Stimulated activated CD8-positive, alpha-beta memory T cell treated with anti-CD3 and anti-CD28 coated beads, Interleukin-4, amount 100 ng/mL, for 48 hours (primary cell): ENCODE results near the gene HSD17B12.

Experiments used
- DNase-seq: peaks from one replicate; pipeline ENCODE4 v3.0.0-alpha.2; 2020

Gene HSD17B12

DNA sequence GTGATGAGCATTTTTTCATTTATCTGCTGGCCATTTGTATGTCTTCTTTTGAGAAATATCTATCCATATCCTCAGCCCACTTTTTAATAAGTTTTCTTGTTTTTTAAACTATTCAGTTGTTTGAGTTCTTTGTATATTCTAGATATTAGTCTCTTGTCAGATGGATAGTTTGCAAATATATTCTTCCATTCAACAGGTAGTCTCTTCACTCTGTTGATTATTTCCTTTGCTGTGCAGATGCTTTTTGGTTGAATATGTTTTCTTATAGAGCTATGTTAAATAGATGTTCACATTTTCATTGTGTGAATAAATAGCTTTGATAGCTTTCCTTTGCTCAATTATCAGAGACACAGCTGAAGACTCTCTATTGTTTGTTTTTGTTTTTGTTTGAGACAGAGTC lies 131.9 kb downstream of the HSD17B12 start:
- DNase-seq = no peak

- DNase-seq = no peak
Measured at GRCh38 chr11:43818220-43818619, 137.7 kb downstream of the HSD17B12 start.

GRCh38 chr11:43819926-43820325 lies 139.4 kb downstream of the HSD17B12 start:
- no peak for DNase-seq

- no peak for DNase-seq
Measured at GRCh38 chr11:43823316-43823715, 142.8 kb downstream of the HSD17B12 start.

DNA sequence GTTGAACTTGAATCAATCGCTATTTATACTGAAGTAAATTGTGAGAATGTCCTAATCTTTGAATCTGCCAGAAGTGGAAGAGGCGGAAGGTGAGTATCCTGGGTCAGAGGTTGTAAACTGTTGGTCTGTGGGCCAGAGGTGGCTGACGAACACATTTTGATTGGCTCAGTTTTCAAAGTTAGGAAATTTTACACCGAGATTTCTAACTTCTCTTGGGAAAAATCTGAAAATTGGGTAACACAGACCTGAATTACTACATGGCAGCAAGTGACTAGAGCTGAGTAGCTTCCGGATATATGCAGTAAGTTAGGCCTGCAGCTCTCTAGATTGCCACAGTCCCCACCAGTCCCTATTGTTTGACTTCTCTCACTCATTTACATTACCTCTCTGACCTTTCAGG lies 143.3 kb downstream of the HSD17B12 start:
- DNase-seq = no peak

- no peak for DNase-seq
Measured at GRCh38 chr11:43825217-43825816, 144.8 kb downstream of the HSD17B12 start.

- DNase-seq = peak; percentile 65
Measured at GRCh38 chr11:43830928-43831440, 150.4 kb downstream of the HSD17B12 start.

DNA sequence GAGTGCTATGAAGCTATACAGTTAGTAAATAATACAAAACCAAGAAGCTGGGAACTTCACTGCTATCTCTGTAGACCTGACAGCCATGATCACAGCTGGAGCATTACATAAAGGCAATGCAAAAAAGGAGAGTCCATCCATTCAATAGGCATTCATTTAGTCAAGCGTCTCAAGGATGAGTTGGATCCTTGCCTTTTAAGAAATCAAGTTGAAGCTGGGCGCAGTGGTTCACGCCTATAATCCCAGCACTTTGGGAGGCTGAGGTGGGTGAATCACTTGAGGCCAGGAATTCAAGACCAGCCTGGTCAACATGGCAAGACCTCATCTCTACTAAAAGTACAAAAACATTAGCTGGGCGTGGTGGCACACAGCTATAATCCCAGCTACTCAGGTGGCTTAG lies 152.0 kb downstream of the HSD17B12 start:
- DNase-seq = no peak

DNA sequence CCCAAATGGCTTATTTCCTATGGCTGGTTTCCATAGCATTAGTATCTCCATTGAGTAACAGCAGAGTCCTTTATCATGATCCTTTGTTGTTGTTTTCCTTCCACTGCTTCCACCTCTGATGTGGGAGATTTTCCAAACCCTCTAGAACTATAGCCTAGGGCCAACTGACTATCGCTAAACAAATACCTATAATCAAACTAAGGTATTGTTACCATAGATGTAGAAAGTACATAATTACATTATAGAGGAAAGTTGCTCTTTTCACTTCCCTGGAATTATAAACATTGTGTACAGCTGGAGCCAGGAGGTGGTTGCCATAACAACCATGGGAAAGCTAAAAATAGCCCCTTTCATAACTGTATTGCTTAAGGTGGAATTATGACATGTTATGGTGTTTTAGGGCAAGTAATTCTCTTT lies 153.1 kb downstream of the HSD17B12 start:
- DNase-seq = no peak

DNA sequence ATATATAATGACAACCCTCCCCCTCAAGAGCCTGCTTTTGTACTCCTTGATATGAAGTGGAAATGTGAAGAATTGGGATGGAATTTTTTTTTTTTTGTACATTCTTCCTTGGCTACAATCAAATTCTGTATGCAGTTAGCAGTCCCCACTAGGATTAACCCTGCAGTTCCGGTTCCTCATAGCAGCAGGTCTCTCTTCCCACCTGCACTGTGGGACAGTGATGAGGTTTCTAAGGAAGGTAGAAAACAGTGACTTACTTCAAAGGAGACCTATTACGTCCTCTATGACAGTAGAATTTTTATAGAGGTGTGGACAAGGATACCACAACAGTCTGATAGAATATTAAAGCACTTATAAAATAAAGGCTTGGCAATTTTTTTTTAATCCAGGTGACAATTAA lies 153.7 kb downstream of the HSD17B12 start:
- DNase-seq = no peak

DNA sequence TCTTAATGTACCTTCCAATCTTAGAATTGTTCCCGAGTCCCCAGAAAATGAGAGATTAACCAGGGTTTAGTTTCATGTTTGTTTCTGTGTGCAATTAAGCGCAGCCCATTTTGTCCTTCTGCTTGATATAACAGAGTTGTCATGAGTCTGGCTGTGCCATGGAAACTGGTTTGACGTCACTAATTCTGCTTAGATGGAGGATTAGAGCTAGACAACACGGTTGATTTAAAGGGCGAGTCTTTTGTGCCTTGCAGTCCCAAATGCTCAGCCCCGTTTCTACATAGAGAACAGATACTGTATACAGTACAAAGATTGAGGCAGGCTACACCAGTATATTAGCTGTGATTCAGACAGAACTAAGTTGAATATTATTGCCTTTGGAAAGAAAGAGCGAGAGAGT lies 154.6 kb downstream of the HSD17B12 start:
- no peak for DNase-seq

GRCh38 chr11:43837879-43838278 lies 157.3 kb downstream of the HSD17B12 start:
- no peak for DNase-seq

DNA sequence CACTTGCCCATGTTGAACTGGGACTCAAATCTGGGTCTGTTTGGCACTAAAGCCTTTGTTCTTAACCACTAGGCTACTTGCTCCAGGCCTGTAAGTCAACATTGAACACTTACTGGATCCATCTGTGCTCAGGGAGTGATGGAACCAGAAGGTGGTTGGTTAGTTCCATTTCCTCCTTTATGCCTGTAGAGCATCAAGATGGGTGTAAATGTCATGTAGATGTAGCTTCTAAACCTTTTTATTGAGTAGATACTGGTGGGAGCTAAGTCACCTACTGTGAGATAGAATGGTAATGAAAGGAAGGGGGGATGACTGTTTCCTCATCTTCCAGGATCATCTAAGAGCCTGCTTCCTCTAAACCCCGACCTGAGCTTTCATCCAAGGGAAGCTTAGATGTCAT lies 161.5 kb downstream of the HSD17B12 start:
- DNase-seq = no peak

GRCh38 chr11:43845816-43846215 lies 165.3 kb downstream of the HSD17B12 start:
- no peak for DNase-seq

DNA sequence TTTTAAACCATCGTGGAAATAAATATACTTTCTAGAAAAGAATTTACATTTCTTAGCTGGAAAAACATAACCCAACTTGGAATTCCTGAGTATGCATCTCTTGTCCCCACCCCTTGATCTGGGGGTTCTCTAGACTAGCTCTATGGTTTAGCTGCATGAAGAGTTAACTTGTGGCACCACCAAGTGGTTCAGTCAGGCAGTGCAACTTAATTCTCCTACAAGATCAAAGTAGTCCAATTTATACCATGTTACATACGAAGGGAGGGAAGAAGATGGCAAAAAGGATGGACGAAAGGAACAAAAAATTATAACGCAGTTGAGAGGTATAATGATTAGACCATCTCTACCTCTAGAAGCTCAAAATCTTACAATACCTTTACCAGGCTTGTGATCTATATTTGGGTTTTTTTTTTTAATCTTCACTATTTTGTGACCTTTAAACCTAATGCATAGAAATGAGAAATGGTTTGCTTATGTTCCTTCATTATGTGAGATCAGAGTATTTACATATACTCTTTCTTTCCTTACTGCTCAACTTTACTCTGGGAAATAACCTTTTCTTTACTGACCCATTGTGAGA lies 171.6 kb downstream of the HSD17B12 start:
- peak; percentile 77 for DNase-seq

GRCh38 chr11:43853781-43854180 lies 173.2 kb downstream of the HSD17B12 start:
- DNase-seq = no peak

GRCh38 chr11:43856993-43857392 lies 176.5 kb downstream of the HSD17B12 start:
- DNase-seq = no peak

- DNase-seq = no peak
Measured at GRCh38 chr11:43861141-43861540, 180.6 kb downstream of the HSD17B12 start.

DNA sequence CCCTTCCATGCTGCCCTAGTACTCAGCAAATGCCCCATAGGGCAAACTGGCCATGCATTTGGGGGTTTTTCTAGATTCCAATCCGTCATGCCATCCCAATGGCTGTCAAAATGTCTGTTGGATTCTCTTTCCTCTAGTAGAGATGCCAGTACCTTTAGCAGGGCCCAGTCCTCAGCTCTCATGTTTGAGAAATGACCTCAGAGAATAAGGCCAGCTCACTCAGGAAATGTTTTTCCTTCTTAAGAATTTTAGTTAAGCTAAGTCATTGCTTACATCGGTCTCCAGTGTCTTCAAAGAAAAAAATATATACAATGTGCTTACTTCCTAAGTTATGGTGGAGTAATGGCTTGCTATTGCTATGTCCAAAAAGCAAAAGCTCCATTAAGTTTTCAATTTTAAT lies 186.0 kb downstream of the HSD17B12 start:
- no peak for DNase-seq

DNA sequence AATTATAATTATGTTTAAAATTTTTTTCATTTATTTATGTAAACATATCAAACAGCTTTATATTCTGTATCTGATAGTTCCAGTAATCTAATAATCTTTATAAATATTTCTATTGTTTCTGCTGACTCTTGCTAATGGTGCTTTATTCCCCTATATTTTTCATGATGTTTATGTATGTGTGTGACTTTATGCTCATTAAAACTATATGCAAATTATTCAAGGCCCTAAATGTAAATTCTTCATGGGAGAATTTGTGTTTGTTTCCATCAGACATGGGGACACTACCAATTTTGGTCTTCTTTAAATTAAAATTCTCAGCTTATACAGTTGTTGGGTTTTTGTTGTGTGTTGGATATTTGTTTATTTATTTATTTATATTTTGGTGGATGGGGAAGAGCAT lies 186.4 kb downstream of the HSD17B12 start:
- DNase-seq = no peak

DNA sequence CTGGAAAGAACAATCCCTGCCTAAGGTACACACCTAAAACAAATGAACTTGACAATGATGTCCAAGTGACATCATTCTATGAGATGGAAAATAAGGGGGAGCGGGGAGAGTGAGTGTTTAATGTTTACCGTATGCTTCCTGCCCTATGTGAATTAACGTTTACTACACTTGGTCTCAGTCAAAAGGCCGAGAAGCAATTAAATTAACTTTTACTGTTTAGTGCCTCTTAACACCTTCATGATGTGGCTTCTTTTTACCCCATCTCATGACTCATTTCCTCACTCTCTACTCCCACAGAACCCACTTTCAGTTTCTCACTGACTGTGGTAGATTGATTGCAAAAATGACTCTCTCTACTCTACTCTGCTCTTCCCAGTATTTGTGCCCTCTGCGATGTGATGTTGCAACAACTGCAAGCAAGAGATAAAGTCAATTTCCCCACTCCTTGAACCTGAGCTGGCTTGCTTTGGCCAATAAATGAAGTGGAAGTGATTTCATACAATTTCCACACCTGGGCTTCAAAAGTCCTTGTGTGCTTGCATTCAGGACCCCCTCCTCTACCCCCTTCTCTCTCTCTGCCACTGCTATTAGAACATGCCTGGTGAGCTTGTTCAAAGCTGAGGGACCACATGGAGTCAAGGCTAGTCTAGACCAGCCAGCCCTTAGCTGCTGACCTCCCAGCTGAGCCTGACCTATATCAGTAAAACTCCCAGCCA lies 188.5 kb downstream of the HSD17B12 start:
- peak; percentile 45 for DNase-seq

DNA sequence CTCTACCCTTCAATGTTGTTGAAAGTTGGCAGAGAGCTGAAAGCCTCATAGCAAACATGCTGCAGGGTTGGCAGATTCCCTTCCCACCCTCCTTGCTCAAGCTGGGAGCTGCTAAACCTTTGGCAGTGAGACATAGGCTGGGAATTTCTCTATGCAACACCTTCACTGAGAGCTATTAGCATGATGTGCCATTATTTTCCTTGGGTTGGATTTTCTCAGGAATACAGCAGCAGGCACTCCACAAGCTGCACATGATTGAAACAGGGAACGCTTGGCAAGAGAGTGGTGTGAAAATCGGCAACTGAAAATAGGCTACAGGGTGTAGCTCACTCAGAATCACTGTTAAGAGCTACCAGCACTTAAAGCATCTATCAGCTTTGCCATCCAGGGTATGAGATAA lies 190.5 kb downstream of the HSD17B12 start:
- DNase-seq = no peak

DNA sequence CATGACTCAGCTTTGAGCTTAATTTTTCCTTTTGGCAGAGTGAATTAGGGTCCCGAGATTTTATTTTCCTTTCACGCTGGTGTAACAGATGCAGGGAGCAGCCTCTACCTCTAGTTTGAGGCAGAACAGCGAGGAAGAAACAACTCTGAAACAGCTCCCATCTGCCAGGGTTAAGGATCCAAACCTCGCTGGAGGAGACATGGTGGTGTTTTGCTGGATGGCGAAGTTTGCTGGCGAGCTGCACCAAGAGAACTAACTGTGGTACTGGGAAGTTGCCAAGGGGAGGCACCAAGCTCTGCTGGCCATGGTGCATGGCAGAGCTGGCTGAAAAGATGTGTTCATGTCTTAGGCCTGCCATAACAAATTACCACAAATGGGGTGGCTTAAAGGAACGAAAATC lies 192.5 kb downstream of the HSD17B12 start:
- DNase-seq = no peak

DNA sequence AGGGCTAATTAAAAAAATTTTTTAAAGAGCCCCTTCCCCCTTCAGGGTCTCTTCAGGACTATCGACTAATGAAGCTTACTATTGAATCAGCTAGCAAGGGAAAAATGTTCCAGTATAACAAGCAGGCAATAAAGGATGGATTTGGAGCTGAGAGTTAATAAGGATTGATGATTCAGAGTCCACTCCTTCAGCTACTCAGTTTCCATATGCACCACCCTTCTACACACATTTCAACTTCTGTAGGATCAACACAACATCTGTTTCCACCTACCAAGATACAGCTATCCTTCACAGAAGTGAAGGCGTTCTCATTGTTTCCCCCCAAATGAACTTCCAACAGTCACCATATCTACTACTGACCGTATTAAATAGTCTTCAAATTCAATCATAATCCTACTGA lies 193.5 kb downstream of the HSD17B12 start:
- DNase-seq = no peak
